H9 (cell line): ENCODE results near the gene SSRP1. TPM values are rescaled to one million over a fixed set of nuclear protein-coding genes. Genes with fewer than 3 reads are reported as not detected.
A peak's percentile ranks its signal among the peaks of the same experiment; 100 is the strongest.

Experiments used
- DNase-seq: peaks from one replicate; pipeline ENCODE4 v3.0.0-alpha.2; 2017
- H2AFZ ChIP-seq: one replicate; pipeline ENCODE4 v1.6.1; 2013; ENCODE audit warnings: mild to moderate bottlenecking, low read length, control low read depth, moderate library complexity
- H2AK5ac ChIP-seq: 2 replicates; pipeline ENCODE4 v1.6.1; 2013; ENCODE audit warnings: low read length, control low read depth, mixed read lengths; ENCODE audit not compliant: insufficient read length
- H2BK120ac ChIP-seq: one replicate; pipeline ENCODE4 v1.6.1; 2013; ENCODE audit warnings: low read depth, mild to moderate bottlenecking, low read length, control low read depth, inconsistent platforms; ENCODE audit not compliant: poor library complexity, severe bottlenecking
- H2BK12ac ChIP-seq: 2 replicates; pipeline ENCODE4 v1.6.1; 2013; ENCODE audit warnings: low read length, control low read depth, mixed read lengths, low read depth; ENCODE audit not compliant: insufficient read length
- H2BK15ac ChIP-seq: 2 replicates; pipeline ENCODE4 v1.6.1; 2013; ENCODE audit warnings: low read depth, low read length, control low read depth
- H2BK20ac ChIP-seq: one replicate; pipeline ENCODE4 v1.6.1; 2013; ENCODE audit warnings: low read depth, mild to moderate bottlenecking, low read length, control low read depth, inconsistent platforms; ENCODE audit not compliant: poor library complexity, severe bottlenecking
- H2BK5ac ChIP-seq: 2 replicates; pipeline ENCODE4 v1.6.1; 2013; ENCODE audit warnings: low read length, control low read depth, mixed read lengths; ENCODE audit not compliant: insufficient read length
- H3K14ac ChIP-seq: 2 replicates; pipeline ENCODE4 v1.6.1; 2013; ENCODE audit warnings: low read length, control low read depth; ENCODE audit not compliant: insufficient read depth
- H3K18ac ChIP-seq: 2 replicates; pipeline ENCODE4 v1.6.1; 2013; ENCODE audit warnings: low read depth, mild to moderate bottlenecking, mixed read lengths, low read length, control low read depth; ENCODE audit not compliant: insufficient read length
- H3K23ac ChIP-seq: 2 replicates; pipeline ENCODE4 v1.6.1; 2013; ENCODE audit warnings: low read length, control low read depth, mixed read lengths, low read depth; ENCODE audit not compliant: insufficient read length
- H3K23me2 ChIP-seq: 2 replicates; pipeline ENCODE4 v1.6.1; 2013; ENCODE audit warnings: low read depth, mild to moderate bottlenecking, mixed read lengths, low read length, control low read depth; ENCODE audit not compliant: insufficient read length, poor library complexity, severe bottlenecking
- H3K27ac ChIP-seq: 2 replicates; pipeline ENCODE4 v1.5.1; 2013; ENCODE audit warnings: low read length, control low read depth, mixed read lengths, low read depth; ENCODE audit not compliant: insufficient read length
- H3K27me3 ChIP-seq: 2 replicates; pipeline ENCODE4 v1.6.1; 2013; ENCODE audit warnings: low read length, control low read depth, inconsistent platforms; ENCODE audit not compliant: insufficient read depth
- H3K4ac ChIP-seq: 2 replicates; pipeline ENCODE4 v1.6.1; 2013; ENCODE audit warnings: low read depth, mild to moderate bottlenecking, control low read depth, inconsistent platforms, low read length, moderate library complexity
- H3K4me1 ChIP-seq: 2 replicates; pipeline ENCODE4 v1.6.1; 2013; ENCODE audit warnings: low read length, control low read depth, inconsistent platforms; ENCODE audit not compliant: insufficient read depth
- H3K4me2 ChIP-seq: 2 replicates; pipeline ENCODE4 v1.6.1; 2013; ENCODE audit warnings: low read length, control low read depth, mixed read lengths; ENCODE audit not compliant: insufficient read length, insufficient read depth
- H3K56ac ChIP-seq: 2 replicates; pipeline ENCODE4 v1.6.1; 2013; ENCODE audit warnings: low read depth, mild to moderate bottlenecking, mixed read lengths, low read length, control low read depth; ENCODE audit not compliant: insufficient read length
- H3K79me1 ChIP-seq: 2 replicates; pipeline ENCODE4 v1.6.1; 2013; ENCODE audit warnings: low read depth, mild to moderate bottlenecking, moderate library complexity, low read length, control low read depth, inconsistent platforms; ENCODE audit not compliant: insufficient read depth, poor library complexity, severe bottlenecking
- H3K79me2 ChIP-seq: 2 replicates; pipeline ENCODE4 v1.6.1; 2013; ENCODE audit warnings: low read length, control low read depth, inconsistent platforms; ENCODE audit not compliant: insufficient read depth
- H3K9ac ChIP-seq: 2 replicates; pipeline ENCODE4 v1.6.1; 2013; ENCODE audit warnings: low read length, control low read depth, mixed read lengths; ENCODE audit not compliant: insufficient read length; ENCODE audit errors: extremely low read depth
- H3K9me3 ChIP-seq: one replicate; pipeline ENCODE4 v1.6.1; 2013; ENCODE audit warnings: low read depth, low read length, inconsistent platforms; ENCODE audit not compliant: control insufficient read depth
- H3T11ph ChIP-seq: one replicate; pipeline ENCODE4 v1.6.1; 2013; ENCODE audit warnings: mild to moderate bottlenecking, low read length, control low read depth, inconsistent platforms
- H4K20me1 ChIP-seq: one replicate; pipeline ENCODE4 v1.6.1; 2013; ENCODE audit not compliant: control insufficient read depth, insufficient read length, insufficient read depth
- H4K5ac ChIP-seq: 2 replicates; pipeline ENCODE4 v1.6.1; 2013; ENCODE audit warnings: low read depth, mild to moderate bottlenecking, mixed read lengths, low read length, control low read depth; ENCODE audit not compliant: insufficient read length
- H4K8ac ChIP-seq: replicated peaks from 2 replicates; pipeline ENCODE4 v1.6.1; 2013; ENCODE audit warnings: low read length, control low read depth, mixed read lengths, low read depth; ENCODE audit not compliant: insufficient read length
- H4K91ac ChIP-seq: 2 replicates; pipeline ENCODE4 v1.6.1; 2013; ENCODE audit warnings: low read depth, mild to moderate bottlenecking, moderate library complexity, mixed read lengths, low read length, control low read depth; ENCODE audit not compliant: insufficient read length
- H3K27ac Mint-ChIP-seq, 3 experiments: 2 replicates in 2 of 3; 3 replicates in 1 of 3; pipeline ENCODE4 v1.8.0; 2020 to 2021; ENCODE audit warnings: mixed read lengths in 3 of 3, mild to moderate bottlenecking in 1 of 3, moderate library complexity in 1 of 3
- H3K27me3 Mint-ChIP-seq: 2 replicates; pipeline ENCODE4 v1.8.0; 2021; ENCODE audit warnings: low read depth, mild to moderate bottlenecking, moderate library complexity, mixed read lengths
- H3K36me3 Mint-ChIP-seq, 3 experiments: 2 replicates in 2 of 3; 3 replicates in 1 of 3; pipeline ENCODE4 v1.8.0; 2020 to 2021; ENCODE audit warnings: low read depth in 3 of 3, mixed read lengths in 3 of 3; ENCODE audit not compliant: insufficient read depth in 1 of 3
- H3K4me1 Mint-ChIP-seq, 2 experiments: 2 replicates each; pipeline ENCODE4 v1.8.0; 2020; ENCODE audit warnings: mixed read lengths in 2 of 2
- H3K4me3 Mint-ChIP-seq, 2 experiments: 2 replicates in 1 of 2; 3 replicates in 1 of 2; pipeline ENCODE4 v1.8.0; 2020 to 2021; ENCODE audit warnings: mild to moderate bottlenecking in 2 of 2, mixed read lengths in 2 of 2, moderate library complexity in 1 of 2
- H3K9me3 Mint-ChIP-seq, 2 experiments: 2 replicates in 1 of 2; 3 replicates in 1 of 2; pipeline ENCODE4 v1.8.0; 2020; ENCODE audit warnings: mild to moderate bottlenecking in 2 of 2, mixed read lengths in 2 of 2, moderate library complexity in 1 of 2
- WGBS: extraction: QIAGEN DNeasy Blood & Tissue Kit; methylation state at CpG from one replicate; pipeline ENCODE4 v1.1.7; 2013; ENCODE audit warnings: missing lambda C conversion rate, low lambda C conversion rate, mixed read lengths; ENCODE audit not compliant: insufficient read length; ENCODE audit errors: extremely low coverage; 5-methylcytosine and 5-hydroxymethylcytosine counted together
- total RNA-seq: library from RNA; stranded (reverse); gene quantifications from 2 replicates; pipeline ENCODE4 v1.2.1, GENCODE V29; 2021
- TF ChIP-seq, protein P1 (sequence below): fragments of 200-600 bp; sonication (generic); conservative IDR thresholded peaks from 3 replicates; pipeline ENCODE4 v1.8.0; 2021; ENCODE audit warnings: antibody characterized with exemption, mild to moderate bottlenecking

The SSRP1 gene
- total RNA-seq, 1 experiment from 2014 or later = 202 TPM

GRCh38 chr11:57288771-57289579 lies 46.7 kb downstream of the SSRP1 start:
- Histone ChIP-seq H3K56ac (no peak overlapping the region), H2BK120ac (no peak overlapping the region), H2AK5ac (no peak overlapping the region), H3T11ph (no peak overlapping the region), H4K5ac (no peak overlapping the region), H3K9me3 (no peaks in the 10 kb centered on the region), H3K4me2 (no peak overlapping the region), H3K4ac (no peak overlapping the region), H2BK15ac (no peak overlapping the region), H3K79me2 (no peaks in the 10 kb centered on the region), H2BK20ac (no peak overlapping the region), H3K27me3 (no peaks in the 10 kb centered on the region; the same call in 1 of the 2 replicates), H2BK5ac (no peak overlapping the region), H3K18ac (no peak overlapping the region), H3K23me2 (no peaks in the 10 kb centered on the region), H3K4me1 (peaks cover 3% of the 10 kb centered on the region; the same call in 1 of the 2 replicates), H4K91ac (no peak overlapping the region), H3K23ac (no peak overlapping the region), H4K8ac (no peak overlapping the region), H3K9ac (no peak overlapping the region), H4K20me1 (no peaks in the 10 kb centered on the region), H3K79me1 (no peaks in the 10 kb centered on the region), H3K14ac (no peak overlapping the region), H3K27ac (no peak overlapping the region), H2BK12ac (no peak overlapping the region), H2AFZ (peak overlapping the region; percentile 34)
- Mint-ChIP-seq H3K27ac (peak overlapping the region in 1 of 3 experiments; percentile 56; a peak in 2 of 7 replicates), H3K27me3 (peaks cover 3% of the 10 kb centered on the region), H3K36me3 (peaks cover 0 to 4% (median 0%) of the 10 kb centered on the region in 3 experiments; a peak in 1 of 7 replicates), H3K4me3 (no peak overlapping the region), H3K9me3 (no peaks in the 10 kb centered on the region), H3K4me1 (peaks cover 38 to 42% of the 10 kb centered on the region in 2 experiments)
- DNase-seq = no peak
- TF ChIP-seq, protein P1, sequence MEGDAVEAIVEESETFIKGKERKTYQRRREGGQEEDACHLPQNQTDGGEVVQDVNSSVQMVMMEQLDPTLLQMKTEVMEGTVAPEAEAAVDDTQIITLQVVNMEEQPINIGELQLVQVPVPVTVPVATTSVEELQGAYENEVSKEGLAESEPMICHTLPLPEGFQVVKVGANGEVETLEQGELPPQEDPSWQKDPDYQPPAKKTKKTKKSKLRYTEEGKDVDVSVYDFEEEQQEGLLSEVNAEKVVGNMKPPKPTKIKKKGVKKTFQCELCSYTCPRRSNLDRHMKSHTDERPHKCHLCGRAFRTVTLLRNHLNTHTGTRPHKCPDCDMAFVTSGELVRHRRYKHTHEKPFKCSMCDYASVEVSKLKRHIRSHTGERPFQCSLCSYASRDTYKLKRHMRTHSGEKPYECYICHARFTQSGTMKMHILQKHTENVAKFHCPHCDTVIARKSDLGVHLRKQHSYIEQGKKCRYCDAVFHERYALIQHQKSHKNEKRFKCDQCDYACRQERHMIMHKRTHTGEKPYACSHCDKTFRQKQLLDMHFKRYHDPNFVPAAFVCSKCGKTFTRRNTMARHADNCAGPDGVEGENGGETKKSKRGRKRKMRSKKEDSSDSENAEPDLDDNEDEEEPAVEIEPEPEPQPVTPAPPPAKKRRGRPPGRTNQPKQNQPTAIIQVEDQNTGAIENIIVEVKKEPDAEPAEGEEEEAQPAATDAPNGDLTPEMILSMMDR = no peak
- WGBS = no CpG with 5 or more reads among the region's 11 CpGs
